WI38 (cell line): ENCODE results near the gene PITPNM1.

Experiments used
- H3K4me3 ChIP-seq: 2 replicates; pipeline ENCODE4 v1.5.1; 2011; ENCODE audit warnings: low read depth, mild to moderate bottlenecking, control low read depth, low read length
- TF ChIP-seq, protein P1 (sequence below): IDR thresholded peaks from 2 replicates; pipeline ENCODE4 v1.5.1; 2012; ENCODE audit warnings: low read depth, mild to moderate bottlenecking, control low read depth, low read length

PITPNM1 gene

DNA sequence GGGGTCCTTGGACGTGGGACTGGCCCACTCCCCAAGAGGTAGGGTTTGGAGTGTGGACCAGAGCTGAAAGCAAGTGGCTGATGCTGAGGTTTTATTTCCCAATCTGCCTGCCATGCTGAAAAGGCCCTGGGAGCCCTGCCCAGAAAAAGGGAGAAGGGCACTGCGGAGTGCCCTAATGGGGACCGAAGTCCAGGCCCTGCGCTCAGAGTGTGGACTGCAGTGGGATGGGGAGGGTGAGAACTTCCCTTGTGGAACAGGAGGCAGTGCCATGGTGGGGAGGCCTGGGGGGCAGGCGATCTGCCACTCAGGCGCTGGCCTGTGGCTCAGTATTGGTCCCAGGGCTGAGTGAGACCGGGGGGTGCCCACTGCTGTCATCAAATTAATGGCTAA, 56.9 kb downstream of the PITPNM1 start:
- TF ChIP-seq, protein P1, sequence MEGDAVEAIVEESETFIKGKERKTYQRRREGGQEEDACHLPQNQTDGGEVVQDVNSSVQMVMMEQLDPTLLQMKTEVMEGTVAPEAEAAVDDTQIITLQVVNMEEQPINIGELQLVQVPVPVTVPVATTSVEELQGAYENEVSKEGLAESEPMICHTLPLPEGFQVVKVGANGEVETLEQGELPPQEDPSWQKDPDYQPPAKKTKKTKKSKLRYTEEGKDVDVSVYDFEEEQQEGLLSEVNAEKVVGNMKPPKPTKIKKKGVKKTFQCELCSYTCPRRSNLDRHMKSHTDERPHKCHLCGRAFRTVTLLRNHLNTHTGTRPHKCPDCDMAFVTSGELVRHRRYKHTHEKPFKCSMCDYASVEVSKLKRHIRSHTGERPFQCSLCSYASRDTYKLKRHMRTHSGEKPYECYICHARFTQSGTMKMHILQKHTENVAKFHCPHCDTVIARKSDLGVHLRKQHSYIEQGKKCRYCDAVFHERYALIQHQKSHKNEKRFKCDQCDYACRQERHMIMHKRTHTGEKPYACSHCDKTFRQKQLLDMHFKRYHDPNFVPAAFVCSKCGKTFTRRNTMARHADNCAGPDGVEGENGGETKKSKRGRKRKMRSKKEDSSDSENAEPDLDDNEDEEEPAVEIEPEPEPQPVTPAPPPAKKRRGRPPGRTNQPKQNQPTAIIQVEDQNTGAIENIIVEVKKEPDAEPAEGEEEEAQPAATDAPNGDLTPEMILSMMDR: no peak

DNA sequence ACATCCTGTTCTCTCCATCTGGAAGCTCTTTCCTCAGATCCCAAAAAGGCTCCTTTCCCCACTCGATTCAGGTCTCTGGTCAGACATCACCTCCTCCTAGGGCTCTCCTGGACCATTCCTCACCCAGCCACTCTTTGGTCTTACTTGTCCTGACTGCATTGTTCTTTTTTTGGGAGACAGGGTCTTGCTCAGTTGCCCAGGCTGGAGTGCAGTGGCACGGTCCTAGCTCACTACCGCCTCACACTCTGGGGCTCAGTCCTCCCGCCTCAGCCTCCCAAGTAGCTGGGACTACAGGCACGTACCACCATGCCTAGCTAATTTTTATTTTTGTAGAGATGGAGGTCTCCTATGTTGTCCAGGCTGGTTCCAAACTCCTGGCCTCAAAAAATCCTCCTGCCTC, 59.6 kb downstream of the PITPNM1 start:
- no peak overlapping the region for H3K4me3 ChIP-seq
- TF ChIP-seq, protein P1: no peak

More for the DNA sequence above, 56.9 kb downstream of the PITPNM1 start:
- no peak overlapping the region for H3K4me3 ChIP-seq

DNA sequence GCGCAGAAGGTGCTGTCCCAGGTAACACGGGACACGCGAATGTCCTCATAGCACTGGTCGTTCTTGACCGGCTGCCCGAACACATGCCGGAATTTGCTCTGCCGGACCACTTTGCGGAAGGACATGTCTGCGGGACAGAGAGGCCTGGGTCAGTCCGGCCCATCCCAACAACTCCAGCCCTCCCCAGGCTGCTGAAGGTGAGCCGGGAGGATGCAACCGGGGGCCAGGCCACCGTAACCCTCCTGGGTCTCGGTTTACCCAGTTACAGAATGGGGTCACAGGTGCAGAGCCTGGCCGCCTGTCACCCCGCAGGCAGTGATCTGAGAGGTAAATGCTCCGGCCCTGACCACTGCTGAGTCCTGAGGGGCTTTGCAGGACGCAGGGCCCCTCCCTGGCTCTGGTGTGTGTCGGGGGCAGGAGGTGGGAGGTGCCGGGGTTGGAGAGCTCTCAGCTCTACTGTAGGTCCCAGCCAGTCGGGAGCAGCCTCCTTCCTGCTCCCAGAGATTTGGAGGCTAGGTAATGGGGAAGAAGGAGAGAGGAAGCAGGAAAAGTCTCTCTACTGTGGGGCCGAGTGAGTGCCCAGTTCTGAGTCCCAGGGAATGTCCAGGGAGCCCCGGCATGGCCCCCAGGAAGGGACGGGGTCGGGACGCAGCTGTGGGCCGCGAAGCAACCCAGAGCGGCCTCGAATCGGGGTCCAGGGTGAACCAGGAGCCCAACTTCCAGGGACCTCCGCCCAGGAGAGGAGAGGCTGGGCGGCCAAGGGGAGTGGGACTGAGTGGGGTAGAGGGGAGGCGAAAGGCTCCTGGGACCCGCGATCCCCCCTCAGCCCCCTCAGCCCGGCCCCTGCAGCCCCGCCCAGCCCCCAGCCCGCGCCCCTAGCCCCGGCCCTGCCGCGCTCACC, 62.4 kb downstream of the PITPNM1 start:
- TF ChIP-seq, protein P1: no peak
- peak overlapping the region; percentile 89 for H3K4me3 ChIP-seq
